A549 treated with GW870086 at 1 μM for 4 hours (cell line): ENCODE results near the gene PCBP1. TPM values are rescaled to one million over a fixed set of nuclear protein-coding genes. Genes with fewer than 3 reads are reported as not detected.

Experiments used
- total RNA-seq: library from RNA; stranded (reverse); fragments of 200-300 nt; extraction: Qiagen RNA extraction; gene quantifications from 5 replicates; pipeline ENCODE4 v1.2.3, GENCODE V29; 2022; ENCODE audit warnings: low read depth

PCBP1 gene
- 365 to 431 TPM (median 405 TPM) in 5 replicates for total RNA-seq

DNA sequence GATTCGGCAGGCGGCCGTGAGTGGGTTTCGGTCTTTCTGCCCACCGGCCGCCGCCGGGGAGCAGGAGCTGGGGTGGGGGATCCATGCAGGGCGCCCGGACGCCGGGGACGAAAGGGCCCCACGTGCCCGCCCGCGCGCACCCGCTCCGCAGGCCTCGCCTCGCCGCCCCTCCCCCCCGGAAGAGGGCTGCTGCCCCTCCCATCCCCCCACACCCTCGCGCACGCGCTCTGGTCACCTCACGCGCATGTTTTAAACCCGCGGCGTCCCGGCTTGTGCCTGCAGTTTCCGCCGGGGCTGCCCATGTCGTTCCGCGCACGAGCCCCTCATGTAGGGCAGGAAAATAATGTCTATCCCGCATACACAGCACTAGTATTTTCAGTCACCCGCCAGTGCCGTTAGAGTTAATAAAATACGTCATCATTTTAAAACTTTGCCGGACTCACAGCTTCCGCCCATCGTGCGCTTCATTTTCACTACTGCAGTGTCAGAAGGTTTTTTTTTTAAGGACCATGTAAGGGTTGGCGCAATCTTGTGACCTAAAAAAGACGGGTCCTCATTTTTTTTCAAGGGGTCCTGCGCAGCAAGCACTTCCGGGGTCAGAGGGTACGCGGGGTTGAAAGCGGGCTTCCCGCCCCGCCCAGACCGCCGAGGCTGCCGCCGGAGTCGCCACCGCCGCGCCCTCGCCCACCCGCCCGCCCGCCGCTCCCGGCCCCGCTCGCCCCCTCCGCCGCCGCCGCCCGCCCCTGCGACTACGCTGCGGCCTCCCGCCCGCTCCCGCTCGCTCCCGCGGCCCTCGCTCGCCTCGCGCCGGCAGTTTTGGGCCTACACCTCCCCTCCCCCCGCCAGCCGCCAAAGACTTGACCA, at the start of gene PCBP1:
Gene PCBP1 (plus strand): TSS at position 640 of the 864 bp plus-strand sequence. CDS start 267 bp downstream, outside the sequence.

Other genes starting within 250 kb of the PCBP1 start
- gene SNRNP27, start 193.5 kb upstream of the PCBP1 start, total RNA-seq = 45.9 to 79.0 TPM (median 52.2 TPM) in 5 replicates
- 1.7 to 2.5 TPM (median 2.1 TPM) in 5 replicates for gene MXD1, start 172.4 kb upstream of the PCBP1 start, total RNA-seq
- gene ASPRV1, start 125.8 kb upstream of the PCBP1 start, total RNA-seq = 0.22 to 0.41 TPM (median 0.36 TPM) in 5 replicates
- gene C2orf42, start 103.5 kb downstream of the PCBP1 start, total RNA-seq = 6.6 to 9.7 TPM (median 8.1 TPM) in 5 replicates
- gene TIA1, start 161.2 kb downstream of the PCBP1 start, total RNA-seq = 37.9 to 49.1 TPM (median 45.2 TPM) in 5 replicates
- gene PCYOX1, start 170.7 kb downstream of the PCBP1 start, total RNA-seq = 32.3 to 49.5 TPM (median 39.2 TPM) in 5 replicates
- gene SNRPG, start 206.3 kb downstream of the PCBP1 start, total RNA-seq = 329 to 470 TPM (median 354 TPM) in 5 replicates
- 89.7 to 101 TPM (median 98.6 TPM) in 5 replicates for gene FAM136A, start 214.6 kb downstream of the PCBP1 start, total RNA-seq